ENCODE measurements around the gene RNF180.
"Not testable (repeated sequence)": the region's sequence is repeated elsewhere in the genome, so short reads cannot be mapped to it uniquely, and the experiment has no call there.

Gene RNF180

DNA sequence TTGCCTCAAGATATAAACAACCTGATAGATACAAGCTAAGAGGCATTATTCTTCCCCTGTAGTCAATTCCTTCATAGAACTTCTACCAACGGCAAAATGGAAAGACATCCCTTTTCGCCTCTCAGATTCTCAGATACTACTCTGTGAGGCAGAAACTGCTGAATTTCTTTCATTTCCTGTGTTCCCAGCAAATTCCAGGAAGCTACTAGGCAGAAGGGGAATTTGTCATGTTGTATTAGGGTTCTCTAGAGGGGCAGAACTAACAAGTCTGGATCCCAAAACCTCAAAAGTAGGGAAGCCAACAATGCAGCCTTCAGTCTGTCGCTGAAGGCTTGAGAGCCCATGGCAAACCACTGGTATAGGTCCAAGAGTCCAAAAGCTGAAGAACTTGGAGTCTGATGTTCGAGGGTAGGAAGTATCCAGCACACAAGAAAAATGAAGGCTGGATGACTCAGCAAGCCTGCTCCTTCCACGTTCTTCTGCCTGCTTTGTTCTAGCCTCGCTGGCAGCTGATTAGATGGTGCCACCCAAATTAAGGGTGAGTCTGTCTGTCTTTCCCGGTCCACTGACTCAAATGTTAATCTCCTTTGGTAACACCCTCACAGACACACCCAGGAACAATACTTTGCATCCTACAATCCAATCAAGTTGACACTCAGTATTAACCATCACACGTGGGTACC lies 15.2 kb downstream of the RNF180 start:
- DNase-seq (ENCODE audit: low read depth), result peak; percentile 3

DNA sequence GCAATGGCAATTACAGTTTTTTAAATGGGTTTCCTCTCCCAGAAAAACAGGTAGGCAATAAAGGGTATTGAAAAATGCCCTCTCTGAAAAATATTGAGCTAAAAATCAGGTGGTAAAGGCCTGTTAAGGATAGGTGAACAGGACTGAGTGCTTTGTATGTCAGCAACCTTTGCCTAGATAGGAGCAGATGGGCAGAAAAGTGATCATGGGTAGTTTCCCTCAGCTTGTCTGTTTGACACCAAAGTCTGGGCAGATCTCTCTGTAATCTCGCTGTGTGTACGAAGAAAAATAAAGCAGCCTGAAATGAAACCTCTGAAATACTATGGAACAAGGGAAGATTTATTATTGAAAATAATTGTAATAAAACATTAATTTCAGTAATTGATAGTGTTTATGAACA lies 15.8 kb downstream of the RNF180 start:
- DNase-seq (ENCODE audit: low read depth), result no peak

DNA sequence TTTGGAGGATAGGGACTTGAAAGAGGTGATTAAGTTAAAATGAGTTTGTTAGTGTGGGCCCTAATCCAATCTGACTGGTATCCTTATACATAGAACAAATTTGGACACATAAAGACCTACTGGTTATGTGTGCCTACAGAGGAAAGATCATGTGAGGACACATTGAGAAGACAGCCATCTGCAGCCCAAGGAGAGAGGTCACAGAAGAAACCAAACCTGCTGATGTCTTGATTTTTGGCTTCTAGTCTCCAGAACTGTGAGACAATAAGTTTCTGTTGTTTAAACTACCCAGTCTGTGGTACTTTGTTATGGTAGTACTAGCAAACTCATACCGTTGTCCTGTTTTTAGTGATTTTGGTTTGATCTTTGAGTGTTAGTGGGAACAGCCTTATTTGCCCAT lies 18.3 kb downstream of the RNF180 start:
- no peak for DNase-seq (ENCODE audit: low read depth)

DNA sequence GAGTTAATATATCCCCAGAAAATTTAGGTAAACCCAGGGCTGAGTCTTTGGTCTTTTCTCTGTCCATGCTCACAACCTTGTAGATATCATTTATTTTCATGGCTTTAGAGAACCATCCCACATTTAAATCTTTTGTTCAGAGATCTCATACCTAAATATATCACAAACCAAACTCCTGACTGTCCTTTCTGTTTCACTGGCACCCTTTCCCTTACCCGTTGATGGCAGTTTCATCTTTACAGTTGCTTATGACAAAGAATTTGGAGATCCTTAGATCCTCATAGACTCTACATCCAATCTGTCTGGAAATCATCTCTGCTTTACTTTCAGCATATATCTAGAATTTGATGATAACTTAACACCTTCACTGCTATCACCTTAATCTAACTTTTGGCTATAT lies 19.2 kb downstream of the RNF180 start:
- DNase-seq (ENCODE audit: low read depth), result no peak

DNA sequence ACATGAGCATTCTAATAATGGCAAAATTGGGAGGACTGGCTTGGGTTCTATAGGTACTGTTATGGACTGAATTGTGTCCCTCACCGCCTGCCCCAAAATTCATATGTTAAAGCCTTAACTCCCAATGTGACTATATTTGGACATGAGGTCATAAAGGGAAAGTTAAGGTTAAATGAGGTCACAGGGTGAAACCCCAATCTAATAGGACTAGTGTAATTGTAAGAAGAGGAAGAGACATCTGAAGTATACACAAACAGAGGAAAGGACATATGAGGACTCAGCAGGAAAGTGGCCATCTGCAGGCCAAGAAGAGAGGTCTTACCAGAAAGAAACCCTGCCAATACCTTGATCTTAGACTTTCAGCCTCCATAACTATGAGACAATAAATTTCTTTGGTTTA lies 23.1 kb downstream of the RNF180 start:
- DNase-seq (ENCODE audit: low read depth), result no peak

DNA sequence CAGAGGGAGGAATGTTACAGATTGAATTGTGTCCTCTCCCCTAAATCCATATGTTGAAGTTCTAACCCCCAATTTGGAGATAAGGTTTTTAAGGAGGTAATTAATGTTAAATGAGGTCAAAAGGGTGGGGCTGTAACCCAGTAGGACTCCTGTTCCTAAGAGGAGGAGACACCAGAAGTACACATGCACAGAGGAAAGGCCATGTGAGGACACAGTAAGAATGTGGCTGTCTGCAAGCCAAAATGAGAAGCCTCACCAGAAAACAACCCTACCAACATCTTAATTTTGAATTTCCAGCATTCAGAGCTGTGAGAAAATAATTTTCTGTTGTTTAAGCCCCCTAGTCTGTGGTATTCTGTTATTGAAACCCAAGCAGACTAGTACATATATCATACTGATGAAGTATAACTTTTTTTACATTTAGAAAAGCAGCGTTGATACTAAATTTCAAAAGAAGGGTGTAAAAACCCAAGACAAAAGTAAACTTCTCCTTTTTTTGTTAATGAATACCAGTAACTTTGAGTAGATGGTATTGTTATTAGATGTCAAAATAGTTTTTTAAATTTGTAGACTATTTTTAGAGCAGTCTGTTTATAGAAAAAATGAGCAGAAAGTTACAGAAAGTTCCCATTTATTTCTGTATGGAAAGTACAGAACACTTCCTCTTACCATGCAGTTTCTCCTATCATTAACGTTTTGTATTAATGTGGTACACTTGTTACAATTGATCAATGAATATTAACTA lies 25.1 kb downstream of the RNF180 start:
- DNase-seq (ENCODE audit: low read depth), result no peak

DNA sequence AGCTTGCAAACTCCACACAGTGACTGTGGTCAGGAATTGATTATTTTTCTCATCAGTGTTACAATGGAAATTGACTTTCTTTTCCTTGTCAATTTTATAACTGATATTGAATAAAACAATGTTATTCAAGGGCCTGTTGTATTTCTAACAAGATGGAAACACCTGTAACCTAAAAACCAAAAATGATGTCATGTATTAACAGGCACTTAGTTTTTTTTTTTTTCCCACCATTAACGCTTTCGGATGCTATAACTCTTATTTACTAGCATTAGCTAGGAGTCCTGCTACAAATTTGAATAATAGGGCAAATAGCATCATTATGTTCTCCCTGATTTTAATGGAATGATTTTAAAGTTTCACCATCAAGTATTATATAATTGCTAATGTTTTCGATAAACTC lies 30.3 kb downstream of the RNF180 start:
- no peak for DNase-seq (ENCODE audit: low read depth)

DNA sequence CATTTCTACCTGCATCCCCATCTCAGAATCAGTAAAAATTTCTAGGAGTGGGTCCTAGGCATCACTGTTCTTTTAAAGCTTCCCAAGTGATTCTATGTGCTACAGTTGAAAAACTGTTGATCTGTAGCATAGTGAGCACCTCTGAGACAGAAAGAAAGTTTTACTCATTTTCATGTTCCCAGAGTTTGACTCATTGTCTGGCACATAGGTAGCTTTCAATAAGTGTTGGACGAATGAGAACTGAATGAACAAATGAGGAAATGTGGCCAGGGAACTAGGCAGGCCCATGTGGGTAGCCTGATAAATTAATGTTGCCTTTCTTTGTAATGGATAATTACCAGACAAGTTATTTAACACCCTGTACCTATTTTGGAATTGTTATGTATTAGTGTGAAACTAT lies 33.8 kb downstream of the RNF180 start:
- no peak for DNase-seq (ENCODE audit: low read depth)

DNA sequence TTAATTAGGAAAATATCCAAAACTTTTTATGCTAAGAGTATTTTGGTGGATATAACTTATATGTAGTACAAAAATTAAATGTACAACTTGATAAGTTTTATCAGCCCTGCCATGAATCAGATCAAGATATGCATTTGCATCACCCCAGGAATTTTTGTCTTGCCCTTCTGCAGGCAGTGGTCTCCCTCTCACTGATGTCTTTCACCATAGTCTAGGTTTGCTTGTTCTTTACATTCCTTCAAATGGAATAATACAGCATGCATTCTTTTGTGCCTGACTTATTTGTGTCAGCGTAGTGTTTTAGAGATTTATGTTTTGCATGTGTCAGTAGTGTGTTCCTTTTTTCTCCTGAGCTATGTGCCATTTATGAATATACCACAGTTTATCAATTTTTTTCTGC lies 36.4 kb downstream of the RNF180 start:
- DNase-seq (ENCODE audit: low read depth), result peak; percentile 37

DNA sequence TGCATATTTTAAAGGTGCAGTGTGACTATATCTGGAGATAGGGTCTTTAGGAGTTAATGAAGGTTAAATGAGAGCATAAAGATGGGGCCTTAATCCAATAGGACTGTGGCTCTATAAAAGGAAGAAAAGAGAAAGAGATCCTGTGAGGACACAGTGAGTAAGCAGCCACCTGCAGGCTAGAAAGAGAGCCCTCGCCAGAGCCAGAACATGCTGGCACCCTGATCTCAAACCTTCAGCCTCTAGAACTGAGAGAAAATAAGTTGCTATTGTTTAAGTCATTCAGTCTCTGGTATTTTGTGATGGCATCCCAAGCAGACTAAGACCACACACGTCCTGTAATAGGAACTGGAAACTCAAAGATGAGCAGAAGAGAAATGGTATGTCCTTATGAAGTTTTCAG lies 41.0 kb downstream of the RNF180 start:
- DNase-seq (ENCODE audit: low read depth), result no peak

DNA sequence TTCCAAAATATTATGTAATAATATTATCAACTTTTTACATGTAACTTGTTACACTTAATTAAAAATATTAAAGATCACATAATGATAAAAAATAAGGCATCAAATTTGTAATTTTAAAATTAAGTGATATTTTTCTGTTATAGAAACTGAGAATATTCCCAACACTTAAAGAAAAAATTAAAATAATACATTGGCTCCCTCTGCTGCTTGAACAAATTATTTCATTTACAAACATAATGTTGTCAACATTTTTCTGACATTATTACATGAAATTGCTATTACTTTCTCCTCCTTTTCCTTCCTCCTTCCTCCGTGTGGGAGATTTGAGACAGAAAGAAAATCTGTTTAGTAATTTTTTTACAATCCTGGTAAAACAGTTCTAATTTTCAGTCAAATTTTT lies 42.3 kb downstream of the RNF180 start:
- DNase-seq (ENCODE audit: low read depth), result peak; percentile 20

DNA sequence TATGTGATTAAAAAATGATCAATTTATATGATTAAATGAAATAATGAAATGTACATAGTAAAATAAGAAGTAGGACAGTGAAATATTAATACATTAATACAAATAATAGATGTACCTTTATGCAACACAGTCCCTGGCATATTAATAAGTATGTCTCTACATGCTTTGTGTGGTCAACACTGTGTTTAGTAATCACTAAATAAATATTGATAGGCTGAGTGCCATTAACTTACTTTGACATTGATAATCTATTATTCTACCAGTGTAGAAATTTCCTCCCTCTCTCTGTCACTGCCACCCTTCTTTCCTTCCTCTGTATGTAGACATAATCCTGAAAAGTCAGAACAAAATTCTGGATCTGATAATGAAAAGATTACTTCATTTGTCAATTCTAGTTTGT lies 43.7 kb downstream of the RNF180 start:
- DNase-seq (ENCODE audit: low read depth), result no peak

DNA sequence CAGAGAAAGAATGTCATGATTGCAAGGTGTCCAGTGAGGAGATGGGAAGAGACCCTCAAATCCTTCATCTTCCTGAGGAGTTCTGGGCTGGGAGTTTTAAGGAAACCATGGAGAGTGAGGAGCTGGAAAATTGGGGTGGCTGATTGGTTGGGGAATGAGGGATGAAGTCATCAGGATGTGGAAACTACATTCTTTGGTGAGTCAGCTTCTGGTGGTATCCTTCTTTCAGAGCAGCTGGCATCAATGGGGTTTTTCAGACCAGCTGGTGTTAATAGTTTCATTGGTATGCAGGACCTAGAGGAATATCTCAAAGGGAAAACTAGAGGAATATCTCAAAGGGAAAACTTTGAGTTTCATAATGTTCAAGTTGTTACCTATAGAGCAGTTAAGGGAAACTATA lies 45.2 kb downstream of the RNF180 start:
- peak; percentile 84 for DNase-seq (ENCODE audit: low read depth)

DNA sequence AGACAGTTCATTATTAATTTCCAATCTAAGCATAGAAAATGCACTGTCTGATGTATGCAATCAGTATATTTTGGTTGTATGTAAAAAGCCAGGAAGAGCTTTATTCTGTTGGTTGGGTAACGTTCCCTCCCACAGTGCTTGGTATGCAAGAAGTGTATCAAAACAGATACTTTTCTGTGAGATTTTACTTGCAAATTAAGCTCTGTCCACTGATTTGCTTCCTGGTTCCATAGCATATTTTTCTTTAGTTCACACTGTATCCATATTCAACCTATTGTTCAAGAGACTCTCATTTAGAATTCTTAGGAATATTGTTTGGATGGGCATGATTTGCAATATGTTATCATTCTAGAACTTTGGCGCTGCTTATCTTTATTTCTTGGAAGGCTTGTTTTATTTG lies 47.4 kb downstream of the RNF180 start:
- no peak for DNase-seq (ENCODE audit: low read depth)

DNA sequence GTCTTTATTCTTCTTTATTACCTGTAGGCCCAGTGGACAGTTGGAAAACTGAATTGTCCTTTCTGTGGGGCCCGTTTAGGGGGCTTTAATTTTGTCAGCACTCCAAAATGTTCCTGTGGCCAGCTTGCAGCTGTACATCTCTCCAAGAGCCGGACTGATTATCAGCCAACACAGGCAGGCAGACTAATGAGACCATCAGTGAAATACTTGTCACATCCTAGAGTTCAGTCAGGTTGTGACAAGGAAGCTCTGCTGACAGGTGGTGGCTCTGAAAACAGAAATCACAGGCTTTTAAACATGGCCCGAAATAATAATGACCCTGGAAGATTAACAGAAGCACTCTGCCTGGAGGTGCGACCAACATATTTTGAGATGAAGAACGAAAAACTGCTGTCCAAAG lies 47.9 kb downstream of the RNF180 start:
- DNase-seq (ENCODE audit: low read depth), result no peak

DNA sequence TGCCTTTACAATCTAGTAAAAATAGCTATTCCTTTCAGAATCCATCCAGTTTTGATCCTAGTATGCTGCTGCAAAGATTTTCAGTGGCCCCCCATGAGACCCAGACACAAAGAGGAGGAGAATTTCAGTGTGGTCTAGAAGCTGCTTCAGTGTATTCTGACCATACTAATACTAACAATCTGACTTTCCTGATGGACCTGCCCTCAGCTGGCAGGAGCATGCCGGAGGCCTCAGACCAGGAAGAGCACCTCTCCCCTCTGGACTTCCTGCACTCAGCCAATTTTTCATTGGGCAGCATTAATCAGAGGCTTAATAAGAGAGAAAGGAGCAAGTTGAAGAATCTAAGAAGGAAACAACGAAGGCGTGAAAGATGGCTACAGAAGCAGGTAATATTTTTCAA lies 48.5 kb downstream of the RNF180 start:
- DNase-seq (ENCODE audit: low read depth), result no peak

DNA sequence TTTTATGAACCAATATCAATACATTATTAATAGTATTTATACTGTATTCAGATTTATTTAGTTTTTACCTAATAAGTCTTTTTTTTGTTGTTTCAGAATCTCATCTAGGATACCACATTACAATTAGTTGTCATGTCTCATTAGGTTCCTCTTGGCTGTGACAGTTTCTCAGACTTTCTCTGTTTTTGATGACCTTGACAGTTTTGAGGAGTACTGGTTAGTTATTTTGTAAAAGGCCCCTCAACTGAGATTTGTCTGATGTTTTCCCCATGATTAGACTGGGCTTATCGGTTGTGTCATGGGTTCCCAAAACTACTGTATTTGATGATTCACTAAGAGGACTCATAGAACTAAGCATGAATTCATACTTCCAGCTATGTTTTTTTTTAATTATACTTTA lies 56.3 kb downstream of the RNF180 start:
- no peak for DNase-seq (ENCODE audit: low read depth)

DNA sequence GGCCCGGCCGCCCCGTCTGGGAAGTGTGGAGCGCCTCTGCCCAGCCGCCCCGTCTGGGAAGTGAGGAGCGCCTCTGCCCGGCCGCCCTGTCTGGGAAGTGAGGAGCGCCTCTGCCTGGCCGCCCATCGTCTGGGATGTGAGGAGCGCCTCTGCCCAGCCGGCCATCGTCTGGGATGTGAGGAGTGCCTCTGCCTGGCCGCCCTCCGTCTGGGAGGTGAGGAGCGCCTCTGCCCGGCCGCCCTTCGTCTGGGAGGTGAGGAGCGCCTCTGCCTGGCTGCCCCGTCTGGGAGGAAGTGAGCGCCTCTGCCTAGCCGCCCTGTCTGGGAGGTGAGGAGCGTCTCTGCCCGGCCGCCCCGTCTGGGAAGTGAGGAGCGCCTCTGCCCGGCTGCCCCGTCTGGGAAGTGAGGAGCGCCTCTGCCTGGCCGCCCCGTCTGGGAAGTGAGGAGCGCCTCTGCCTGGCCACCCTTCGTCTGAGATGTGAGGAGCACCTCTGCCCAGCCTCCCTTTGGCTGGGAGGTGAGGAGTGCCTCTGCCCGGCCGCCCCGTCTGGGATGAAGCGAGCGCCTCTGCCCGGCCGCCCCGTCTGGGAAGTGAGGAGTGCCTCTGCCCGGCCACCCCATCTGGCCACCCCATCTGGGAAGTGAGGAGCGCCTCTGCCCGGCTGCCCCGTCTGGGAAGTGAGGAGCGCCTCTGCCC lies 59.8 kb downstream of the RNF180 start:
- not testable (repeated sequence) for DNase-seq (ENCODE audit: low read depth)

DNA sequence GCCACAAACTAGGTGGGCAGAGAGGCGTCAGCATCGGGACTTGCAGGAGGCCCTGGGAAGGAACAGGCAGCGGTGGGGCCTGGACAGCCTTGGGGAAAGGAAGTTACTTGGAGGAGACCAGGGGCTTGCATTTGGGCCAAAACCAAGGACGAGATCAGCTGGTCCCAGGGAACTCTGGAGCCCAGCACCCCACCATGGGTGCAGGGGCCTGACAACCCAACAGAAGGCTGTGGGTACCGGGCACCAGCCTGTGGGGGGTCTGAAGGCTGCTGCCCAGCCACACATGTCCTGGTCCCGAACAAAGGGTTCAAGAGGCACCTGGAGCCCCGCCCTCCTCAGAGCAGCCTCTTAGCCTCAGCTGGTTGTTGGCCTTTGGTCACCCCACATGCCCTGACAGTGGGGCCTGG lies 61.5 kb downstream of the RNF180 start:
- DNase-seq (ENCODE audit: low read depth), result not testable (repeated sequence)

DNA sequence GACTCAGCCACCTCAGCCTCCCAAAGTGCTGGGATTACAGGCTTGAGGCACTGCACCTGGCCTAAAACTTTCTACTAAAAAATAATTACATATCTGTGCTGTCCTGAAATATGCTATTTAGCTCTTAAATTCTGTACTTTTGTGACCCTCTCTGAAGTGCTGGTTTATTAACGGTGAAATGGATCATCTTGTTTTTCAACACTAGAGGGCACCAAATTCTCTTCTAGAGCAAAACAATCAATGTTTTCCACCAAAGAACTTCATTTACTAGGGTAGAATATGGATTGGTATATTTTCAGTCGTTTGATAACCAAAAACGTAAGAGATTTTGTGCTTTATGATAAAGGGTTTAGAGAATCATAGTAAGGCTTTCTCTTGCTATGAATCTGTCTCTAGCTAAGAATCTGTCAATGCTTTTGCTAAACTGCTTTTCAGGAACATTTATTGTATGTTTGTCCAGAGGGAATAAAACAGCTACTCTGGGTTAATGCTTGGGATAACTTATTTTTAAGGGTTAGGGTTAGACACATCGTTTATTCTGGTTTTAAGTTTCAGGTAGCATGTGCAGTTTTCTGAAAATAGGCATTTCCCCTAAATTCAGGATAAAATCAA lies 63.6 kb downstream of the RNF180 start:
- peak; percentile 31 for DNase-seq (ENCODE audit: low read depth)

DNA sequence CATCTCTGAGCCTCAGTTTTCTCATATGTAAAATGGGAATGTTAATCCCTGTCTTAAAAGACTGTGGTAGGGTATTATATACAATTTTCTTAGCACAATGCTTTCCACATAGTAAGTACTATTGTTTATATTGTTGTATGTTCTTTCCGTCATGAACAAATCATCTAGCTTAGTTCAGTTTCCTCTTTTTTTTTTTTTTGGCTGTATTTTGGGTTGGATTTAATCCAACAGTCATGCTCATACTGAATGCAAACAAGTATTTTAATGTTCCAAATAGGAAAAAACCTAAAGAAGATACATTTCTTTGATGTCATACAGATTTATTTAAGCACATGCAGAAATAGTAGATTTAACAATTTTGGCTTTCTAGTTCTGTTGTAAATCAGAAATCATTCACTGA lies 95.1 kb downstream of the RNF180 start:
- DNase-seq (ENCODE audit: low read depth), result no peak

DNA sequence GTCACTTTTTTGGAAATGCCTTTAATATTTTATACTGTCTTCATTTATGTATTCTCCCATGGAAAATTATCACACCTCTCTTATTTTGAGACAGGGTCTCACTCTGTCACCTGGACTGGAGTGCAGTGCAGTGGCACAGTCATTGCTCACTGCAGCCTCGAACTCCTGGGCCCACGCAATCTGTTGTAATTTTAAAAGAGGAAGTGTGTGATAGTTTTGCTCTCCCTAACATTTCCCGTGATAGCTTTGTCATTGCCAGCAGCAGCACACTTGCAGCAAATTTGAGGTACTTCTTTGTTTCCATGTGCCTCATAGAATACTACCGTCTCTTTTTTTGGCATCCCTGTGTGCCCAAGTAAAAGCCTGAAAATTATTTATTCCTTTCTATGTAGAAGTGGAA lies 103.5 kb downstream of the RNF180 start:
- DNase-seq (ENCODE audit: low read depth), result no peak

DNA sequence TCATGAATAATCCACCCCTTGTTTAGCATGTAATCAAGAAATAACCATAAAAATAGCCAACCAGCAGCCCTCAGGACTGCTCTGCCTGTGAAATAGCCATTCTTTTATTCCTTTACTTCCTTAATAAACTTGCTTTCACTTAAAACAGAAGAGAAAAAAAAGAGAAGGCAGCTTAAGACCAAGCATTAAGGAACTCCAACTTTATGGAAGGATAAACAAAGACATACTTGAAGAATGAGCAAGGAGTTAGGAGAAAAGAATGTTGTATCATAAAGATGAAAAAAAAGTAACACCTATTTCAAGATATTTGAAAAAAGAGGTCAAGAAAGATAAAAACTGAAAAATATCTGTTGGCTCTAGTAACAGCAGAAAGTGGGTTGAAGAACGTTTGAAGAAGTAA lies 107.6 kb downstream of the RNF180 start:
- DNase-seq (ENCODE audit: low read depth), result peak; percentile 8

Data from iris pigment epithelial cell (primary cell).